HG03442 (cell line): Measurements from ENCODE around the gene CD22.
A peak's percentile ranks its signal among the peaks of the same experiment; 100 is the strongest.

Experiments used
- ATAC-seq: cut with Tn5 transposase; IDR thresholded peaks from one replicate; pipeline ENCODE4 v1.9.1; 2021; ENCODE audit warnings: mild to moderate bottlenecking, moderate library complexity; ENCODE audit not compliant: unreplicated experiment

Gene CD22

GRCh38 chr19:35340431-35340830, 11.4 kb downstream of the CD22 start:
- ATAC-seq, result no peak

GRCh38 chr19:35341006-35341405, 12.0 kb downstream of the CD22 start:
- no peak for ATAC-seq

- no peak for ATAC-seq
Measured at GRCh38 chr19:35341565-35342225, 12.7 kb downstream of the CD22 start.

- ATAC-seq, result no peak
Measured at GRCh38 chr19:35342430-35342829, 13.4 kb downstream of the CD22 start.

- ATAC-seq, result no peak
Measured at GRCh38 chr19:35344511-35345031, 15.6 kb downstream of the CD22 start.

- no peak for ATAC-seq
Measured at GRCh38 chr19:35345671-35346111, 16.7 kb downstream of the CD22 start.

- no peak for ATAC-seq
Measured at GRCh38 chr19:35346193-35347052, 17.4 kb downstream of the CD22 start.

- peak; percentile 49 for ATAC-seq
Measured at GRCh38 chr19:35347171-35347929, 18.4 kb downstream of the CD22 start, which contains the start of gene FFAR1. TSS of gene FFAR1 (plus strand) at chr19:35347902. CDS start at chr19:35351552, 3,650 bp downstream.

GRCh38 chr19:35347930-35348298, 18.9 kb downstream of the CD22 start:
- ATAC-seq, result no peak

- no peak for ATAC-seq
Measured at GRCh38 chr19:35348911-35349611, 20.1 kb downstream of the CD22 start.

GRCh38 chr19:35349614-35350521, 20.9 kb downstream of the CD22 start:
- no peak for ATAC-seq

- no peak for ATAC-seq
Measured at GRCh38 chr19:35350591-35350990, 21.6 kb downstream of the CD22 start.

- ATAC-seq, result no peak
Measured at GRCh38 chr19:35351411-35352176, 22.6 kb downstream of the CD22 start.

- no peak for ATAC-seq
Measured at GRCh38 chr19:35352177-35352447, 23.1 kb downstream of the CD22 start.

GRCh38 chr19:35352448-35353304, 23.7 kb downstream of the CD22 start:
- no peak for ATAC-seq

- ATAC-seq, result no peak
Measured at GRCh38 chr19:35353635-35354034, 24.6 kb downstream of the CD22 start.

- ATAC-seq, result no peak
Measured at GRCh38 chr19:35354898-35355297, 25.9 kb downstream of the CD22 start.

- no peak for ATAC-seq
Measured at GRCh38 chr19:35355791-35356460, 26.9 kb downstream of the CD22 start.
